Measurements from ENCODE around the gene HTD2. TPM values are rescaled to one million over a fixed set of nuclear protein-coding genes. Genes with fewer than 3 reads are reported as not detected.
"Not testable (repeated sequence)": the region's sequence is repeated elsewhere in the genome, so short reads cannot be mapped to it uniquely, and the experiment has no call there.

HTD2 gene
- total and polyA plus RNA-seq, 10 donors = 2.3 to 20.0 (median 8.2) TPM

- intact Hi-C loops (cut with DNase I; ENCODE audit: low total_unique reads) = no loop called here
- peaks cover 0 to 86% (median 43%) of the 10 kb centered on the region in 6 donors for H3K36me3 ChIP-seq
- TF ChIP-seq, protein P1, sequence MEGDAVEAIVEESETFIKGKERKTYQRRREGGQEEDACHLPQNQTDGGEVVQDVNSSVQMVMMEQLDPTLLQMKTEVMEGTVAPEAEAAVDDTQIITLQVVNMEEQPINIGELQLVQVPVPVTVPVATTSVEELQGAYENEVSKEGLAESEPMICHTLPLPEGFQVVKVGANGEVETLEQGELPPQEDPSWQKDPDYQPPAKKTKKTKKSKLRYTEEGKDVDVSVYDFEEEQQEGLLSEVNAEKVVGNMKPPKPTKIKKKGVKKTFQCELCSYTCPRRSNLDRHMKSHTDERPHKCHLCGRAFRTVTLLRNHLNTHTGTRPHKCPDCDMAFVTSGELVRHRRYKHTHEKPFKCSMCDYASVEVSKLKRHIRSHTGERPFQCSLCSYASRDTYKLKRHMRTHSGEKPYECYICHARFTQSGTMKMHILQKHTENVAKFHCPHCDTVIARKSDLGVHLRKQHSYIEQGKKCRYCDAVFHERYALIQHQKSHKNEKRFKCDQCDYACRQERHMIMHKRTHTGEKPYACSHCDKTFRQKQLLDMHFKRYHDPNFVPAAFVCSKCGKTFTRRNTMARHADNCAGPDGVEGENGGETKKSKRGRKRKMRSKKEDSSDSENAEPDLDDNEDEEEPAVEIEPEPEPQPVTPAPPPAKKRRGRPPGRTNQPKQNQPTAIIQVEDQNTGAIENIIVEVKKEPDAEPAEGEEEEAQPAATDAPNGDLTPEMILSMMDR (IDR thresholded peaks at IDR 0.05 in 8 of 11, conservative IDR thresholded peaks at IDR 0.05 in 3 of 11) = no peak
- TF ChIP-seq POLR2AphosphoS5 (IDR thresholded peaks at IDR 0.05) (no peak), POLR2A (IDR thresholded peaks at IDR 0.05) (no peak)
- no peaks in the 10 kb centered on the region for H3K9me3 ChIP-seq
- H3K4me3 ChIP-seq = no peak overlapping the region
- H3K27ac ChIP-seq = no peak overlapping the region
- DNase-seq = no peak
- 87 to 93% (median 88%) methylated on average over 5 to 6 of the region's 6 CpGs for WGBS, 5 donors
- H3K4me1 ChIP-seq = peaks cover 0 to under 1% (median 0%) of the 10 kb centered on the region in 6 donors
- no peaks in the 10 kb centered on the region for H3K27me3 ChIP-seq (replicated peaks in 1 of 7)
These were observed 45.6 kb upstream of the HTD2 start for GRCh38 chr3:58260733-58261132.

DNA sequence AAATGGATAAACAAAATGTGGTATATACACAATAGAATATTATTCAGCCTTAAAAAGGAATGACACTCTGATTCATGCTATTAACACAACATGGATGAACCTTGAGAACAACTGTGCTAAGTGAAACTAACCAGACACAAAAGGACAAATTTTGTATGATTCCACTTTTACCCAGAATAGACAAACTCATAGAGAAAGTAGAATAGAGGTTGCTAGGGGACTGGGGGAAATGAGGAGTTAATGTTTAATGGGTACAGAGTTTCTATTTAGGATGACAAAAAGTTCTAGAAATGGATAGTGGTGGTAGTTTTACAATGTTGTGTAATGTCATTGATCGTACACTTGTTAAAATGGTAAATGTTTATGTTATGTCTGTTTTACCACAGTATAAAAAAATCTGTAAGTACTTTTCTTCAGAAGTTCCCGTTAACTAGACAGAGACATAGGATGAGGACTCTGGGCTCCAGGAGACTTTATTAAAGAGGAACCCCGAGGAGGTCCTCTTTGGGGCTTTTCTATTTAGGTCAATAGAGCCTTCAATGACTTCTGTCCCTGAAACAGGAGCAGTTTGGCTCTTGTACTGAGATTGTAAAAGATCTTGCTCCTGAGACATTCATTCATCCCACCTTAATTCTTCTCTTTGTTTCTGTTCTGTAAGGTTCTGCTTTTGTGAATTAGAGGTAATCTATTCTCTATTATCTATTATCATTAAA lies 44.2 kb upstream of the HTD2 start:
- Histone ChIP-seq H3K9me3 (no peaks in the 10 kb centered on the region), H3K27ac (no peak overlapping the region), H3K27me3 (replicated peaks in 1 of 7) (no peaks in the 10 kb centered on the region), H3K4me3 (no peak overlapping the region), H3K36me3 (peaks cover 0 to 87% (median 39%) of the 10 kb centered on the region in 6 donors), H3K4me1 (no peaks in the 10 kb centered on the region)
- 75 to 91% (median 90%) methylated on average over 3 of the region's 3 CpGs for WGBS, 5 donors
- no peak for DNase-seq
- intact Hi-C loops (cut with DNase I; ENCODE audit: low total_unique reads) = no loop called here
- TF ChIP-seq, protein P1 (IDR thresholded peaks at IDR 0.05 in 8 of 11, conservative IDR thresholded peaks at IDR 0.05 in 3 of 11) = no peak
- TF ChIP-seq POLR2AphosphoS5 (IDR thresholded peaks at IDR 0.05) (no peak), POLR2A (IDR thresholded peaks at IDR 0.05) (no peak)

- intact Hi-C loops (cut with DNase I; ENCODE audit: low total_unique reads) = no loop called here
- Histone ChIP-seq H3K9me3 (no peaks in the 10 kb centered on the region), H3K27ac (no peak overlapping the region), H3K4me3 (no peak overlapping the region), H3K27me3 (replicated peaks in 1 of 7) (no peaks in the 10 kb centered on the region), H3K36me3 (peaks cover 0 to 86% (median 34%) of the 10 kb centered on the region in 6 donors), H3K4me1 (peaks cover 0 to 1% (median 0%) of the 10 kb centered on the region in 6 donors)
- WGBS, 5 donors = 77 to 93% (median 83%) methylated on average over 1 of the region's 1 CpG
- TF ChIP-seq POLR2AphosphoS5 (IDR thresholded peaks at IDR 0.05) (no peak), POLR2A (IDR thresholded peaks at IDR 0.05) (no peak)
- TF ChIP-seq, protein P1 (IDR thresholded peaks at IDR 0.05 in 8 of 11, conservative IDR thresholded peaks at IDR 0.05 in 3 of 11) = no peak
- DNase-seq = no peak
These were observed 39.7 kb upstream of the HTD2 start for GRCh38 chr3:58266577-58266976.

GRCh38 chr3:58267543-58267942 lies 38.8 kb upstream of the HTD2 start:
- H3K4me1 ChIP-seq = peaks cover 0 to 11% (median 7%) of the 10 kb centered on the region in 6 donors
- H3K27me3 ChIP-seq (replicated peaks in 1 of 7); DNase-seq; intact Hi-C loops (cut with DNase I; ENCODE audit: low total_unique reads); H3K27ac ChIP-seq; H3K9me3 ChIP-seq; H3K4me3 ChIP-seq: not testable (repeated sequence)
- H3K36me3 ChIP-seq = peaks cover 0 to 87% (median 33%) of the 10 kb centered on the region in 6 donors
- 88 to 100% (median 93%) methylated on average over 1 of the region's 1 CpG for WGBS, 5 donors

Measured in spleen (tissue), 11 donors.